ENCODE measurements around the gene MARCHF2. TPM values are rescaled to one million over a fixed set of nuclear protein-coding genes. Genes with fewer than 3 reads are reported as not detected.
"Not testable (repeated sequence)": the region's sequence is repeated elsewhere in the genome, so short reads cannot be mapped to it uniquely, and the experiment has no call there.

MARCHF2 gene
- total RNA-seq, 2 donors from 2014 or later = 32.9 to 35.9 TPM

- Histone ChIP-seq H3K27me3 (no peaks in the 10 kb centered on the region), H3K27ac (no peak overlapping the region), H3K4me1 (peaks cover 12% of the 10 kb centered on the region), H3K36me3 (replicated peaks in 1 of 2; ENCODE audit: insufficient read depth in 1 of 2, low read depth in 2 of 2) (peaks cover 6 to 12% of the 10 kb centered on the region in 2 donors), H3K9me3 (no peaks in the 10 kb centered on the region), H3K4me3 (no peak overlapping the region)
- intact Hi-C loops (cut with DNase I) = loop anchor here (10.0 kb wide), 1 partner anchor 102 kb away; the partner anchor contains the start of gene PRAM1
- no peak for DNase-seq
- no peak for ATAC-seq
- WGBS, 2 donors = 87 to 92% methylated on average over 15 to 33 of the region's 44 CpGs
- TF ChIP-seq POLR2A (IDR thresholded peaks at IDR 0.05) (no peak), CTCF (IDR thresholded peaks at IDR 0.05) (no peak)
These were observed 9.8 kb upstream of the MARCHF2 start for GRCh38 chr19:8403098-8403819.

GRCh38 chr19:8403820-8404109, 9.3 kb upstream of the MARCHF2 start:
- ATAC-seq (no peak), DNase-seq (no peak)
- no peaks in the 10 kb centered on the region for H3K27me3 ChIP-seq
- no peaks in the 10 kb centered on the region for H3K9me3 ChIP-seq
- H3K4me1 ChIP-seq = peaks cover 8% of the 10 kb centered on the region
- no peak for TF ChIP-seq POLR2A (IDR thresholded peaks at IDR 0.05)
- TF ChIP-seq CTCF (IDR thresholded peaks at IDR 0.05) = no peak
- 86 to 94% methylated on average over 16 to 23 of the region's 24 CpGs for WGBS, 2 donors
- intact Hi-C loops (cut with DNase I) = loop anchor here (10.0 kb wide), 1 partner anchor 101 kb away; the partner anchor contains the start of gene PRAM1
- peaks cover 6 to 12% of the 10 kb centered on the region in 2 donors for H3K36me3 ChIP-seq (replicated peaks in 1 of 2; ENCODE audit: insufficient read depth in 1 of 2, low read depth in 2 of 2)
- H3K27ac ChIP-seq = no peak overlapping the region
- H3K4me3 ChIP-seq = no peak overlapping the region

GRCh38 chr19:8404391-8405151, 8.5 kb upstream of the MARCHF2 start:
- Histone ChIP-seq H3K27ac (peak overlapping the region in 2 of 4 donors; percentile 14 to 47), H3K4me1 (peaks cover 8% of the 10 kb centered on the region), H3K36me3 (replicated peaks in 1 of 2; ENCODE audit: insufficient read depth in 1 of 2, low read depth in 2 of 2) (peaks cover 6 to 12% of the 10 kb centered on the region in 2 donors), H3K27me3 (no peaks in the 10 kb centered on the region), H3K4me3 (no peak overlapping the region), H3K9me3 (no peaks in the 10 kb centered on the region)
- intact Hi-C loops (cut with DNase I) = loop anchor here (10.0 kb wide), 1 partner anchor 100 kb away; the partner anchor contains the start of gene PRAM1
- ATAC-seq (no peak), DNase-seq (peak in 2 of 4 donors; percentile 36 to 55)
- 77 to 94% methylated on average over 10 to 18 of the region's 18 CpGs for WGBS, 2 donors
- TF ChIP-seq POLR2A (IDR thresholded peaks at IDR 0.05) (no peak), CTCF (IDR thresholded peaks at IDR 0.05) (no peak)

GRCh38 chr19:8410718-8411117, 2.4 kb upstream of the MARCHF2 start:
- peaks cover 13% of the 10 kb centered on the region for H3K4me1 ChIP-seq
- H3K9me3 ChIP-seq; ATAC-seq; intact Hi-C loops (cut with DNase I); H3K4me3 ChIP-seq; H3K27ac ChIP-seq; H3K27me3 ChIP-seq; H3K36me3 ChIP-seq (replicated peaks in 1 of 2; ENCODE audit: insufficient read depth in 1 of 2, low read depth in 2 of 2); DNase-seq: not testable (repeated sequence)
- WGBS, 2 donors = 87 to 93% methylated on average over 13 of the region's 13 CpGs

- no peaks in the 10 kb centered on the region for H3K36me3 ChIP-seq (replicated peaks in 1 of 2; ENCODE audit: insufficient read depth in 1 of 2, low read depth in 2 of 2)
- DNase-seq = no peak
- ATAC-seq = no peak
- TF ChIP-seq POLR2A (IDR thresholded peaks at IDR 0.05) = no peak
- no peak for TF ChIP-seq CTCF (IDR thresholded peaks at IDR 0.05)
- intact Hi-C loops (cut with DNase I) = no loop called here
- peak overlapping the region in 3 of 4 donors; percentile 44 to 66 (median 62) for H3K27ac ChIP-seq
- no peaks in the 10 kb centered on the region for H3K9me3 ChIP-seq
- H3K4me1 ChIP-seq = peaks cover 13% of the 10 kb centered on the region
- H3K4me3 ChIP-seq = peak overlapping the region; percentile 32 to 87
- WGBS, 2 donors = 11 to 16% methylated on average over 1 to 3 of the region's 3 CpGs
- no peaks in the 10 kb centered on the region for H3K27me3 ChIP-seq
These were observed 507 bp downstream of the MARCHF2 start for GRCh38 chr19:8413629-8413995.
